B cell (primary cell): ENCODE data around the gene TRIM44.

Experiments used
- CTCF ChIP-seq: fragments of 200-600 bp; IDR thresholded peaks from one replicate; pipeline ENCODE4 v1.8.0; 2022; ENCODE audit warnings: antibody characterized with exemption, mild to moderate bottlenecking
- EZH2 ChIP-seq: IDR thresholded peaks from 2 replicates; pipeline ENCODE4 v1.6.1; 2012; ENCODE audit warnings: borderline replicate concordance, low read depth, mild to moderate bottlenecking, moderate library complexity, low read length; ENCODE audit not compliant: insufficient read depth, poor library complexity, severe bottlenecking

GRCh38 chr11:35814081-35814695 lies 151.6 kb downstream of the TRIM44 start:
- TF ChIP-seq CTCF = no peak
- TF ChIP-seq EZH2 = no peak
